Pulmonary artery endothelial cell (primary cell): Measurements from ENCODE around the gene CCDC30. TPM values are rescaled to one million over a fixed set of nuclear protein-coding genes. Genes with fewer than 3 reads are reported as not detected.

ENCODE experiments used
- DNase-seq: peaks from one replicate; pipeline ENCODE4 v3.0.0-alpha.2; 2011; ENCODE audit warnings: low read depth, low spot score
- total RNA-seq: library from RNA; depleted of rRNA; stranded (reverse); fragments of >200 nt; gene quantifications from 2 replicates; pipeline ENCODE4 v1.2.3, GENCODE V29; 2014

Gene CCDC30
- total RNA-seq, 1 donor from 2014 or later: 0.53 TPM

GRCh38 chr1:42690477-42691156, 227.5 kb downstream of the CCDC30 start:
- no peak for DNase-seq

- no peak for DNase-seq
Observed at GRCh38 chr1:42691157-42691498, 228.0 kb downstream of the CCDC30 start.

- DNase-seq: no peak
Observed at GRCh38 chr1:42692461-42692860, 229.4 kb downstream of the CCDC30 start.

GRCh38 chr1:42692911-42693310, 229.8 kb downstream of the CCDC30 start:
- no peak for DNase-seq

GRCh38 chr1:42698081-42698813, 235.2 kb downstream of the CCDC30 start:
- no peak for DNase-seq

GRCh38 chr1:42700006-42700405, 236.9 kb downstream of the CCDC30 start:
- no peak for DNase-seq

GRCh38 chr1:42703888-42704464, 240.9 kb downstream of the CCDC30 start:
- no peak for DNase-seq

Other genes starting within 250 kb of the CCDC30 start
- 12.4 and 16.1 TPM in 2 replicates for gene FOXJ3, start 128.1 kb upstream of the CCDC30 start, total RNA-seq
- 0.04 and 0.07 TPM in 2 replicates for gene RIMKLA, start 82.5 kb upstream of the CCDC30 start, total RNA-seq
- 0.28 and 0.40 TPM in 2 replicates for gene ZMYND12, start 7.3 kb upstream of the CCDC30 start, total RNA-seq
- 22.0 and 28.3 TPM in 2 replicates for gene PPCS, start 6.7 kb upstream of the CCDC30 start, total RNA-seq
- gene PPIH, start 195.1 kb downstream of the CCDC30 start, total RNA-seq: 33.7 and 39.2 TPM in 2 replicates
- gene YBX1, start 219.1 kb downstream of the CCDC30 start, total RNA-seq: 971 and 997 TPM in 2 replicates